Skeletal muscle satellite cell (primary cell): ENCODE measurements around the gene RASGRF2.

Experiments used
- H3K27me3 ChIP-seq: 2 replicates; pipeline ENCODE4 v1.7.0; 2013; ENCODE audit warnings: low read length; ENCODE audit not compliant: control insufficient read depth, insufficient read depth
- H3K36me3 ChIP-seq: 2 replicates; pipeline ENCODE4 v1.7.0; 2013; ENCODE audit warnings: mild to moderate bottlenecking, control low read depth, low read length; ENCODE audit not compliant: insufficient read depth
- H3K4me1 ChIP-seq: 2 replicates; pipeline ENCODE4 v1.7.0; 2013; ENCODE audit warnings: low read length; ENCODE audit not compliant: control insufficient read depth, insufficient read depth
- H3K4me2 ChIP-seq: 2 replicates; pipeline ENCODE4 v1.7.0; 2013; ENCODE audit warnings: mild to moderate bottlenecking, low read length
- H3K4me3 ChIP-seq: 2 replicates; pipeline ENCODE4 v1.7.0; 2013; ENCODE audit warnings: low read length
- H3K9ac ChIP-seq: 2 replicates; pipeline ENCODE4 v1.7.0; 2013; ENCODE audit warnings: mild to moderate bottlenecking, low read depth, low read length, moderate library complexity
- H3K9me3 ChIP-seq: replicated peaks from 2 replicates; pipeline ENCODE4 v1.7.0; 2013; ENCODE audit warnings: mild to moderate bottlenecking, control low read depth, low read length

RASGRF2 gene

GRCh38 chr5:81205058-81205457 lies 244.9 kb downstream of the RASGRF2 start:
- H3K4me3 ChIP-seq, result no peak overlapping the region
- no peaks in the 10 kb centered on the region for H3K9me3 ChIP-seq
- H3K9ac ChIP-seq, result no peak overlapping the region
- H3K4me2 ChIP-seq, result no peak overlapping the region
- H3K36me3 ChIP-seq, result no peaks in the 10 kb centered on the region
- H3K27me3 ChIP-seq, result no peaks in the 10 kb centered on the region
- no peaks in the 10 kb centered on the region for H3K4me1 ChIP-seq

DNA sequence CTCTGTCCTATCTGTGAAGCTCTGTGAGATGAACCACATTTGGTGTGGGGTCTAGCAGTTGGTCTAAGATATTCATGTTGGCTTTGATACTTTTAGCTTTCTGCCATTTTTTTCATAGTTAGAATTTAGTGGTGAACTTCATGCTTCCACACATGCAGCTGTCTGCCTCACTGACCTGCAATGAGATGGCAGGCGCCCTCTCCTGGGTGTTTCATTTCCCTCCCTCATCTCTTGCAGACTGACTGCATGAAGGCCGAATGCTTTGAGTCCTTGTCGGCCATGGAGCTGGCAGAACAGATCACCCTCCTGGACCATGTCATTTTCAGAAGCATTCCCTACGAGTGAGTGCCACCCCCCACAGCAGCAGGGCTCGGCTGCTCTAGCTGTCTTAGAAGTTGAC lies 246.8 kb downstream of the RASGRF2 start:
- Histone ChIP-seq H3K4me1 (no peaks in the 10 kb centered on the region), H3K9ac (no peak overlapping the region), H3K9me3 (no peaks in the 10 kb centered on the region), H3K27me3 (no peaks in the 10 kb centered on the region), H3K36me3 (no peaks in the 10 kb centered on the region), H3K4me2 (no peak overlapping the region), H3K4me3 (no peak overlapping the region)

DNA sequence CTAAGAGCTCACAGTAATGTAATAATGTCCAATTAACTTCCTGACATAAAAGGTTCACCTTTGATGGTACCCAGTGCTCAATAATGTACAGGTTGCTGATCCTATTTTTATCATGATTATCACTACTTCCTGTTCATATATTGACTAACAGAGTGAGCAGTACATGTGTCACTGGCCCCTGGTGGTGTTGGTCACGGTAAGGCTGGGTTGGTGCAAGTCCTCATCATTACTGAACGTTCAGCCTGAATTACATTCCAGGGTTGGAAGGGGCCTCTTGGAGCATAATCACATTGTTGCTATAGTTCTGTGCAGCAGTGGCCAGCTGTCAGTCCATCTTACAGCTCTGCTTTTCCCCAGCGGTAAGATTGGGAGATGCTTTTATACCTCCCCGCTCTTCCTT lies 248.7 kb downstream of the RASGRF2 start:
- Histone ChIP-seq H3K4me3 (no peak overlapping the region), H3K27me3 (no peaks in the 10 kb centered on the region), H3K4me1 (no peaks in the 10 kb centered on the region), H3K4me2 (no peak overlapping the region), H3K36me3 (no peaks in the 10 kb centered on the region), H3K9me3 (no peaks in the 10 kb centered on the region), H3K9ac (no peak overlapping the region)

DNA sequence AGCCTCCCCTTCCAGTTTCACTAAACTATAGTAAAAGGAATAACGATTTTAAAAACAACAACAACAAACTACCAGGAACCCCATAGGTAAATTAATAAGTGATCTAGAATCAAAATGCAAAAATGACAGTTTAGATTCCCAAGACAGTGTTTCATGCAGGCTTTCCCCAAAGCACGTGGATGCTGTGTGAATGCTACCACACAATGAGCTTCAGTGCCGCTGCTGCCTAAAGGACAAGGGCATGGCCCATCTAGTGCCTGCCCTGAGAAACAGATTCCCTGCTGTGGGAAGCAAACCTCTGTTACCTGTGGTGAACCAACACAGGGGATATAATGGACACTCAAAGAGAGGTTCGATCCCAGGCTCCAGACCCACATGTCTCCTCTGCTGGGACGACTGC lies 249.2 kb downstream of the RASGRF2 start:
- no peak overlapping the region for H3K4me2 ChIP-seq

GRCh38 chr5:81209869-81210493 lies 249.8 kb downstream of the RASGRF2 start:
- H3K27me3 ChIP-seq, result no peaks in the 10 kb centered on the region
- no peak overlapping the region for H3K9ac ChIP-seq
- no peak overlapping the region for H3K4me3 ChIP-seq
- H3K36me3 ChIP-seq, result no peaks in the 10 kb centered on the region
- no peaks in the 10 kb centered on the region for H3K4me1 ChIP-seq
- no peak overlapping the region for H3K4me2 ChIP-seq
- no peaks in the 10 kb centered on the region for H3K9me3 ChIP-seq

More for the DNA sequence above, 249.2 kb downstream of the RASGRF2 start:
- no peaks in the 10 kb centered on the region for H3K9me3 ChIP-seq
- H3K9ac ChIP-seq, result no peak overlapping the region
- no peaks in the 10 kb centered on the region for H3K4me1 ChIP-seq
- no peaks in the 10 kb centered on the region for H3K27me3 ChIP-seq
- H3K4me3 ChIP-seq, result no peak overlapping the region
- no peaks in the 10 kb centered on the region for H3K36me3 ChIP-seq

DNA sequence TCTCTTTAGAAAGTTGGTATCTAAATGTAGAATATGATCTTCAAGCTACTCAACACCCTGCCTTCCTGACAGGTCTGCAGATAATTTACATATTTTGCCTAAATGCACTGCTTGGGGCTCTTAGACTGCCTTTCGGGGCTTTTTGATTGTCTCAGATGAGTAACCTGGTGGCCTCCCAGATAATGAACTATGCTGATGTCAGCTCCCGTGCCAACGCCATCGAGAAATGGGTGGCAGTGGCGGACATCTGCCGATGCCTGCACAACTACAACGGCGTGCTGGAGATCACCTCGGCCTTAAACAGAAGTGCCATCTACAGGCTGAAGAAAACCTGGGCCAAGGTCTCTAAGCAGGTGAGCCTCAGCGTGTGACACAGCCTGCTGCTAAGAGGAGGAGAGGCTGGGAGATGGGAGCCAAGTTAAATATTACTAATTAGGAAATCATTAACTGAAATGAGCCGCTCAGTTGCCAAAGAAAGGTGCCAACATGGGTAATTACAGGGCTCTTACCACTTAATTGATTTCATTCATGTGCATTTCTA lies 252.1 kb downstream of the RASGRF2 start:
- H3K4me2 ChIP-seq, result no peak overlapping the region
- no peaks in the 10 kb centered on the region for H3K27me3 ChIP-seq
- H3K36me3 ChIP-seq, result no peaks in the 10 kb centered on the region
- no peak overlapping the region for H3K4me3 ChIP-seq
- H3K4me1 ChIP-seq, result no peaks in the 10 kb centered on the region
- H3K9ac ChIP-seq, result no peak overlapping the region
- no peaks in the 10 kb centered on the region for H3K9me3 ChIP-seq

DNA sequence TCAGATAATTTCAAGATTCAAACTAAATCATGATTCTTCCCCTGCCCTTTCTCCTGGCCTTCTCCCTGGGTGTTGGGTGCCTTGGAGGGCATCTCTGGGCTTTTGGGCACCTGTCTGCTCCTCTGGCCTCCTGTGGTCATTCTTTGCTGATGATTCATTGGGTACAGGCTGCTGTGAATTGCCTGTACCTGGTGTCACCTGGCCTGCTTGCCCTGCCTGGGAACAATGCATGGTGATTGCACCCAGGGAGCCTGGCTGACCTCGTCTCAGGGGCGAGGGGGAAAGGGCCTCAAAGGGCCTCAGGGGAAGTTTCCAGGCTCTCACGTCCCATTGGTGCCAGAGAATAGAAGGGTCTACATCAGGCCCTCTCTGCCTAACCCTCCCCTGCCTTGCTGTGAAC lies 252.9 kb downstream of the RASGRF2 start:
- Histone ChIP-seq H3K9me3 (no peaks in the 10 kb centered on the region), H3K4me3 (no peak overlapping the region), H3K4me1 (no peaks in the 10 kb centered on the region), H3K4me2 (no peak overlapping the region), H3K27me3 (no peaks in the 10 kb centered on the region), H3K36me3 (no peaks in the 10 kb centered on the region), H3K9ac (no peak overlapping the region)

- Histone ChIP-seq H3K4me1 (no peaks in the 10 kb centered on the region), H3K9me3 (no peaks in the 10 kb centered on the region), H3K4me3 (no peak overlapping the region), H3K4me2 (no peak overlapping the region), H3K36me3 (no peaks in the 10 kb centered on the region), H3K27me3 (no peaks in the 10 kb centered on the region), H3K9ac (no peak overlapping the region)
These were observed 254.7 kb downstream of the RASGRF2 start for GRCh38 chr5:81214848-81215247.

- no peaks in the 10 kb centered on the region for H3K4me1 ChIP-seq
- H3K9ac ChIP-seq, result no peak overlapping the region
- H3K36me3 ChIP-seq, result no peaks in the 10 kb centered on the region
- no peak overlapping the region for H3K4me2 ChIP-seq
- H3K4me3 ChIP-seq, result no peak overlapping the region
- H3K27me3 ChIP-seq, result no peaks in the 10 kb centered on the region
- no peaks in the 10 kb centered on the region for H3K9me3 ChIP-seq
These were observed 256.0 kb downstream of the RASGRF2 start for GRCh38 chr5:81216152-81216551.

GRCh38 chr5:81219389-81219788 lies 259.2 kb downstream of the RASGRF2 start:
- H3K4me1 ChIP-seq, result no peaks in the 10 kb centered on the region
- no peaks in the 10 kb centered on the region for H3K9me3 ChIP-seq
- no peak overlapping the region for H3K9ac ChIP-seq
- H3K4me2 ChIP-seq, result no peak overlapping the region
- no peaks in the 10 kb centered on the region for H3K27me3 ChIP-seq
- no peak overlapping the region for H3K4me3 ChIP-seq
- H3K36me3 ChIP-seq, result no peaks in the 10 kb centered on the region

DNA sequence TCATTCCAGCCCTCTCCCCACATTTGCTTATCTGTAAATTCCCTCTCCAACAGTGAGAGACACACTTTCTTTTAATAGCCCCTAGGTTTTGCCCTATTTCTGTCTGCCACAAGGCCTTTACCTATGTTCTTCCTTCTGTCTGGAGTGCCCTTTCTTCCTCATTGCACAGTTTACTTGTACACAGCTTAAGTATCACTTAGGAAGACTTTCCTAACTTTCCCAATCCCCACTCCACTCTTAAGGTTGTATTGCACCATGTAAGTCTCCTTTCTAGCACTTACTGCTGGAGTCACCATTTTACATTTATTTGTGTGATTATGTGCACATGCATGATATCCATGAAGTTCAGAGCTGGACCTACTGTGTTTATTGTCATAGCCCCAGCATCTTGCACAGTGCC lies 262.1 kb downstream of the RASGRF2 start:
- Histone ChIP-seq H3K36me3 (no peaks in the 10 kb centered on the region), H3K4me3 (no peak overlapping the region), H3K9ac (no peak overlapping the region), H3K4me2 (no peak overlapping the region), H3K27me3 (no peaks in the 10 kb centered on the region), H3K4me1 (no peaks in the 10 kb centered on the region), H3K9me3 (no peaks in the 10 kb centered on the region)

- no peaks in the 10 kb centered on the region for H3K27me3 ChIP-seq
These were observed 265.3 kb downstream of the RASGRF2 start for GRCh38 chr5:81225463-81225862.

More at GRCh38 chr5:81225463-81225862, 265.3 kb downstream of the RASGRF2 start:
- Histone ChIP-seq H3K4me1 (no peaks in the 10 kb centered on the region), H3K4me3 (no peak overlapping the region), H3K36me3 (no peaks in the 10 kb centered on the region), H3K9ac (no peak overlapping the region), H3K9me3 (no peaks in the 10 kb centered on the region), H3K4me2 (no peak overlapping the region)
